Measurements from ENCODE around the gene ATP1A1. TPM values are rescaled to one million over a fixed set of nuclear protein-coding genes. Genes with fewer than 3 reads are reported as not detected.

Gene ATP1A1
- total and polyA plus RNA-seq, 9 of the 15 experiments (the other 6 are each of a cell fraction or from before 2014, with no cell fraction given) = 99.3 to 513 (median 234) TPM

DNA sequence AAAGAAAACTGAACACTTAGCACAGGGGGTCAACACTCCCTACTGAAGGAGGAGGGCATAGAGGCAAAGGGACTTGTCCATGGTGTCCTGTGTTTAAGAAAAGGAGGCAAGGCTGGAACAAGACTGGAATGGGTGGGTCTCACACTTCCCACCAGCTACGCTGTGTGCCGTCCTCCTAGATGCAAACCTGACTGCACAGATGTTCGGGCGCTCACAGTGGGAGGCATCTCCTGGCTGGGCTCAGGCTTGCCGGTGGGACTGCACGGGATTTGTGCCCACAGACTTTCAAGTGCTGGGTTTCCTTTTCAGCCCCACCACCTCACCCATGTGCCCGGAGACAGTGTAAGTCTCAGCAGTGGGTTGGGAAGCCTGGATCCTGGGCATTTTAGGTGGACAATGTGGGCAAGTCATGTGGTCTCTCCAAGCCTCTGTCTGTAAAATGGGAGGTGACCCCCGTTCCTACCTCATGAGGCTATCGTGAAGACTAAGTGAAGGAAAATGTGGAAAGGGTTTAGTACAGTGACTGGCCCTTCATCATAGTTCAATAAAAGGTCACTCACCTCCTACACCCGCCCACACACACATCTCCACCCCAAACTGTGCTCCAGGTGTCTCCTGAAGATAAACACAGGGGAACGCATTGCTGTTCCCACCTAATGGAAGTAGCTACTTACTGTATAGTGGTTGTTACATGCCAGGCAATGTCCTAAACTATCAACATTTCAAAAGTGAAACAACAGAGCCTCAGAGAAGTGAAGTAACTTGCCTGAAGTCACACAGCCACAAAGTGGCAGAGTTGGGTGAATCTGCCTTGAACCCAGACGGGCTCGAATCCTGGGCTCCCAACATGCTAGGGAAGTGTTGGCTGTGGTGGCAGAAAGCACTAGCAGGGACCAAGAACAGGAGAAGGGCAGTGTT, 36.0 kb downstream of the ATP1A1 start (continued):
- TF ChIP-seq, protein P1, sequence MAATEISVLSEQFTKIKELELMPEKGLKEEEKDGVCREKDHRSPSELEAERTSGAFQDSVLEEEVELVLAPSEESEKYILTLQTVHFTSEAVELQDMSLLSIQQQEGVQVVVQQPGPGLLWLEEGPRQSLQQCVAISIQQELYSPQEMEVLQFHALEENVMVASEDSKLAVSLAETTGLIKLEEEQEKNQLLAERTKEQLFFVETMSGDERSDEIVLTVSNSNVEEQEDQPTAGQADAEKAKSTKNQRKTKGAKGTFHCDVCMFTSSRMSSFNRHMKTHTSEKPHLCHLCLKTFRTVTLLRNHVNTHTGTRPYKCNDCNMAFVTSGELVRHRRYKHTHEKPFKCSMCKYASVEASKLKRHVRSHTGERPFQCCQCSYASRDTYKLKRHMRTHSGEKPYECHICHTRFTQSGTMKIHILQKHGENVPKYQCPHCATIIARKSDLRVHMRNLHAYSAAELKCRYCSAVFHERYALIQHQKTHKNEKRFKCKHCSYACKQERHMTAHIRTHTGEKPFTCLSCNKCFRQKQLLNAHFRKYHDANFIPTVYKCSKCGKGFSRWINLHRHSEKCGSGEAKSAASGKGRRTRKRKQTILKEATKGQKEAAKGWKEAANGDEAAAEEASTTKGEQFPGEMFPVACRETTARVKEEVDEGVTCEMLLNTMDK (IDR thresholded peaks at IDR 0.05; ENCODE audit: borderline replicate concordance, insufficient read depth, low read depth, low read length, poor library complexity, severe bottlenecking) = no peak
- TF ChIP-seq ZNF165 (CRISPR knock-in tag; IDR thresholded peaks at IDR 0.05; ENCODE audit: borderline replicate concordance) (no peak), FUS (optimal IDR thresholded peaks at IDR 0.05; ENCODE audit: low read depth, low read length) (no peak), POLR2AphosphoS2 (IDR thresholded peaks at IDR 0.05; ENCODE audit: low read length) (no peak), SREBF1 (IDR thresholded peaks at IDR 0.05; ENCODE audit: borderline replicate concordance, low read depth, low read length) (no peak), PCBP1 (IDR thresholded peaks at IDR 0.05; ENCODE audit: low read depth, low read length, poor library complexity, severe bottlenecking) (no peak), FOXA1 (IDR thresholded peaks at IDR 0.05; ENCODE audit: borderline replicate concordance) (no peak), ZNF583 (CRISPR knock-in tag; IDR thresholded peaks at IDR 0.05) (no peak), CEBPG (CRISPR knock-in tag; IDR thresholded peaks at IDR 0.05) (no peak), CEBPG (tag; conservative IDR thresholded peaks at IDR 0.05 in 1 of 2, IDR thresholded peaks at IDR 0.05 in 1 of 2) (no peak), FOXA3 (CRISPR knock-in tag; conservative IDR thresholded peaks at IDR 0.05 in 1 of 2, IDR thresholded peaks at IDR 0.05 in 1 of 2) (peak in 1 of 2 experiments; percentile 22; a peak in 1 of 4 replicates), ZNF239 (CRISPR knock-in tag; IDR thresholded peaks at IDR 0.05) (no peak), CBFA2T2 (conservative IDR thresholded peaks at IDR 0.05) (peak; percentile 84), ZNF696 (CRISPR knock-in tag; conservative IDR thresholded peaks at IDR 0.05) (no peak; the same call in 1 of the 2 replicates), ZNF3 (CRISPR knock-in tag; IDR thresholded peaks at IDR 0.05) (no peak), SNRNP70 (optimal IDR thresholded peaks at IDR 0.05; ENCODE audit: low read depth, low read length) (no peak), TAF7 (tag; IDR thresholded peaks at IDR 0.05) (no peak), CSDE1 (IDR thresholded peaks at IDR 0.05) (no peak), XRCC3 (IDR thresholded peaks at IDR 0.05) (no peak), GABPB1 (CRISPR knock-in tag; IDR thresholded peaks at IDR 0.05) (no peak), RBM15 (IDR thresholded peaks at IDR 0.05; ENCODE audit: insufficient read depth, low read length) (no peak), ZSCAN29 (IDR thresholded peaks at IDR 0.05) (no peak)
- TF ChIP-seq, protein P2, sequence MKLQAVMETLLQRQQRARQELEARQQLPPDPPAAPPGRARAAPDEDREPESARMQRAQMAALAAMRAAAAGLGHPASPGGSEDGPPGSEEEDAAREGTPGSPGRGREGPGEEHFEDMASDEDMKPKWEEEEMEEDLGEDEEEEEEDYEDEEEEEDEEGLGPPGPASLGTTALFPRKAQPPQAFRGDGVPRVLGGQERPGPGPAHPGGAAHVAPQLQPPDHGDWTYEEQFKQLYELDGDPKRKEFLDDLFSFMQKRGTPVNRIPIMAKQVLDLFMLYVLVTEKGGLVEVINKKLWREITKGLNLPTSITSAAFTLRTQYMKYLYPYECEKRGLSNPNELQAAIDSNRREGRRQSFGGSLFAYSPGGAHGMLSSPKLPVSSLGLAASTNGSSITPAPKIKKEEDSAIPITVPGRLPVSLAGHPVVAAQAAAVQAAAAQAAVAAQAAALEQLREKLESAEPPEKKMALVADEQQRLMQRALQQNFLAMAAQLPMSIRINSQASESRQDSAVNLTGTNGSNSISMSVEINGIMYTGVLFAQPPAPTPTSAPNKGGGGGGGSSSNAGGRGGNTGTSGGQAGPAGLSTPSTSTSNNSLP (IDR thresholded peaks at IDR 0.05; ENCODE audit: borderline replicate concordance, low read depth, low read length) = peak; percentile 80
- TF ChIP-seq, protein P3, sequence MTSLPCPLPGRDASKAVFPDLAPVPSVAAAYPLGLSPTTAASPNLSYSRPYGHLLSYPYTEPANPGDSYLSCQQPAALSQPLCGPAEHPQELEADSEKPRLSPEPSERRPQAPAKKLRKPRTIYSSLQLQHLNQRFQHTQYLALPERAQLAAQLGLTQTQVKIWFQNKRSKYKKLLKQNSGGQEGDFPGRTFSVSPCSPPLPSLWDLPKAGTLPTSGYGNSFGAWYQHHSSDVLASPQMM (CRISPR knock-in tag; IDR thresholded peaks at IDR 0.05) = no peak
